H1 (cell line): ENCODE results near the gene DYNLT2B. TPM values are rescaled to one million over a fixed set of nuclear protein-coding genes. Genes with fewer than 3 reads are reported as not detected.

Experiments used
- polyA plus RNA-seq, 7 experiments: library from polyadenylated mRNA; depleted of rRNA in 3 of 7; stranded (reverse) in 5 of 7; unstranded in 2 of 7; fragments of >200 nt in 5 of 7; fragments of 200-250 nt in 2 of 7; gene quantifications; 1 replicate in 5 of 7; 2 replicates in 1 of 7; 4 replicates in 1 of 7; pipeline versions ENCODE4 v1.2.1 to v1.2.3, GENCODE V29; 2011 to 2013; ENCODE audit warnings: missing spikeins in 2 of 7, mixed read lengths in 2 of 7
- small RNA-seq: library from polyadenylated mRNA; stranded (forward); fragments of <200 nt; extraction: miRNeasy Mini kit (QIAGEN cat#:217004); gene quantifications from one replicate; pipeline ENCODE3, GENCODE V24; 2013; ENCODE audit not compliant: insufficient read depth
- total RNA-seq: library from RNA; stranded (reverse); fragmentation: NEBNext Ultra II Directional; extraction: Animal tissue kit (Norgen Biotek cat#: 25700); gene quantifications from 2 replicates; pipeline ENCODE4 v1.2.1, GENCODE V29; 2021

The DYNLT2B gene
- total and polyA plus RNA-seq, 2 of the 8 experiments (the other 6 are each of a cell fraction or from before 2014, with no cell fraction given): 10.9 to 22.2 TPM

Small RNA genes within 50 kb of the gene (small RNA-seq; reads per million reads assigned to genes)
- gene AC069257.2: not detected
- gene RNU6-910P: not detected

Other genes starting within 250 kb of the DYNLT2B start
- gene TFRC, start 236.2 kb downstream of the DYNLT2B start, total RNA-seq: 146 and 161 TPM in 2 replicates
- 19.3 and 67.3 TPM in 2 replicates for gene TFRC, start 236.2 kb downstream of the DYNLT2B start, polyA plus RNA-seq (2011; rRNA removed)
- gene ZDHHC19, start 106.8 kb downstream of the DYNLT2B start, total RNA-seq: 4.1 and 4.5 TPM in 2 replicates
- gene ZDHHC19, start 106.8 kb downstream of the DYNLT2B start, polyA plus RNA-seq (2011; rRNA removed): 2.5 and 4.9 TPM in 2 replicates
- 7.7 and 9.8 TPM in 2 replicates for gene SLC51A, start 101.7 kb downstream of the DYNLT2B start, total RNA-seq
- gene SLC51A, start 101.7 kb downstream of the DYNLT2B start, polyA plus RNA-seq (2011; rRNA removed): 6.3 and 8.3 TPM in 2 replicates
- gene PCYT1A, start 30.5 kb downstream of the DYNLT2B start, total RNA-seq: 30.2 and 31.8 TPM in 2 replicates
- gene PCYT1A, start 30.5 kb downstream of the DYNLT2B start, polyA plus RNA-seq (2011; rRNA removed): 17.5 and 19.9 TPM in 2 replicates
- not detected in 2 replicates for gene TM4SF19, start 20.1 kb upstream of the DYNLT2B start, total RNA-seq
- gene TM4SF19, start 20.1 kb upstream of the DYNLT2B start, polyA plus RNA-seq (2011; rRNA removed): not detected in 2 replicates
- gene UBXN7, start 114.2 kb upstream of the DYNLT2B start, total RNA-seq: 109 and 122 TPM in 2 replicates
- gene UBXN7, start 114.2 kb upstream of the DYNLT2B start, polyA plus RNA-seq (2011; rRNA removed): 16.4 and 18.5 TPM in 2 replicates
- 62.9 and 63.5 TPM in 2 replicates for gene RNF168, start 185.5 kb upstream of the DYNLT2B start, total RNA-seq
- gene RNF168, start 185.5 kb upstream of the DYNLT2B start, polyA plus RNA-seq (2011; rRNA removed): 6.3 and 8.1 TPM in 2 replicates
- not detected in 2 replicates for gene SMCO1, start 197.1 kb upstream of the DYNLT2B start, total RNA-seq
- gene SMCO1, start 197.1 kb upstream of the DYNLT2B start, polyA plus RNA-seq (2011; rRNA removed): 0.03 TPM in 1 of 2 replicates, not detected in the other